Measurements from ENCODE around the gene HOXB5. TPM values are rescaled to one million over a fixed set of nuclear protein-coding genes. Genes with fewer than 3 reads are reported as not detected.
A peak's percentile ranks its signal among the peaks of the same experiment; 100 is the strongest.

HOXB5 gene
- total and polyA plus RNA-seq, 8 donors: 3.3 to 37.5 (median 28.9) TPM

- Histone ChIP-seq H3K4me1 (peaks cover 4 to 47% of the 10 kb centered on the region in 2 donors), H3K9me3 (no peaks in the 10 kb centered on the region), H3K4me3 (peak overlapping the region in 1 of 2 donors; percentile 24), H3K36me3 (no peaks in the 10 kb centered on the region), H3K27me3 (peaks cover 61 to 100% of the 10 kb centered on the region in 2 donors), H3K27ac (peak overlapping the region; percentile 76 to 90)
- DNase-seq: no peak
- no peak for ATAC-seq
- intact Hi-C loops (cut with DNase I): loop anchor here in 1 of 2 donors (5.0 to 10.0 kb wide), 2 partner anchors 98 to 246 kb away; no protein-coding TSS in a partner anchor
- TF ChIP-seq CTCF (IDR thresholded peaks at IDR 0.05): no peak
Measured at GRCh38 chr17:48590607-48591161, 2.9 kb downstream of the HOXB5 start.

- Histone ChIP-seq H3K4me3 (peak within 1 kb of the TSS; percentile 24 to 26), H3K36me3 (no peaks in the 10 kb centered on the region), H3K4me1 (peaks cover 4 to 54% of the 10 kb centered on the region in 2 donors), H3K27me3 (peaks cover 58 to 100% of the 10 kb centered on the region in 2 donors), H3K9me3 (no peaks in the 10 kb centered on the region), H3K27ac (peak within 1 kb of the TSS; percentile 76 to 90)
- DNase-seq (peak in 1 of 4 donors; percentile 55), ATAC-seq (no peak)
- TF ChIP-seq CTCF (IDR thresholded peaks at IDR 0.05): no peak
- intact Hi-C loops (cut with DNase I): loop anchor here in 1 of 2 donors (5.0 to 10.0 kb wide), 2 partner anchors 98 to 245 kb away; no protein-coding TSS in a partner anchor
Measured at GRCh38 chr17:48589831-48590606, 3.6 kb downstream of the HOXB5 start, which contains the start of gene HOXB3. HOXB3 (minus strand) TSS chr17:48590241; CDS start chr17:48552474, 37,767 bp downstream.

GRCh38 chr17:48589060-48589830, 4.3 kb downstream of the HOXB5 start:
- Histone ChIP-seq H3K27ac (peak overlapping the region; percentile 76 to 90), H3K9me3 (no peaks in the 10 kb centered on the region), H3K36me3 (no peaks in the 10 kb centered on the region), H3K4me3 (peak overlapping the region; percentile 24 to 26), H3K4me1 (peaks cover 6 to 57% of the 10 kb centered on the region in 2 donors), H3K27me3 (peaks cover 53 to 100% of the 10 kb centered on the region in 2 donors)
- ATAC-seq: no peak
- intact Hi-C loops (cut with DNase I): no loop called here
- no peak for TF ChIP-seq CTCF (IDR thresholded peaks at IDR 0.05)
- DNase-seq: no peak

- intact Hi-C loops (cut with DNase I): no loop called here
- Histone ChIP-seq H3K9me3 (no peaks in the 10 kb centered on the region), H3K36me3 (no peaks in the 10 kb centered on the region), H3K4me1 (peaks cover 9 to 60% of the 10 kb centered on the region in 2 donors), H3K27ac (peak overlapping the region; percentile 76 to 90), H3K27me3 (peaks cover 55 to 100% of the 10 kb centered on the region in 2 donors), H3K4me3 (no peak overlapping the region)
- ATAC-seq (no peak), DNase-seq (no peak)
- no peak for TF ChIP-seq CTCF (IDR thresholded peaks at IDR 0.05)
Measured at GRCh38 chr17:48588528-48588927, 5.1 kb downstream of the HOXB5 start.

Measured in left lung (tissue), 10 donors.